Measurements from ENCODE around the gene SYTL1. TPM values are rescaled to one million over a fixed set of nuclear protein-coding genes. Genes with fewer than 3 reads are reported as not detected.
A peak's percentile ranks its signal among the peaks of the same experiment; 100 is the strongest.

Gene SYTL1
- total and polyA plus RNA-seq, 9 of the 15 experiments (the other 6 are each of a cell fraction or from before 2014, with no cell fraction given): 0.04 to 9.3 (median 1.7) TPM

GRCh38 chr1:27392778-27393635 is 51.2 kb downstream of the SYTL1 start (continued):
- no peak for TF ChIP-seq ID3 (CRISPR knock-in tag; IDR thresholded peaks at IDR 0.05)
- no peak; the same call in 1 of the 2 replicates for TF ChIP-seq ID3 (tag; IDR thresholded peaks at IDR 0.05)
- TF ChIP-seq HNRNPUL1 (IDR thresholded peaks at IDR 0.05; ENCODE audit: low read length): no peak
- TF ChIP-seq PTBP1 (IDR thresholded peaks at IDR 0.05; ENCODE audit: low read depth, low read length): no peak
- TF ChIP-seq ZBTB7A (IDR thresholded peaks at IDR 0.05; ENCODE audit: borderline replicate concordance, control insufficient read depth, low read depth, low read length): 0 out of 2 replicates have a peak, but pooled peaks have one; percentile 35
- no peak for TF ChIP-seq ZNF511 (CRISPR knock-in tag; IDR thresholded peaks at IDR 0.05)
- TF ChIP-seq REST (IDR thresholded peaks at IDR 0.05; ENCODE audit: borderline replicate concordance): peak; percentile 21; the same call in 1 of the 2 replicates
- TF ChIP-seq REST (CRISPR knock-in tag; IDR thresholded peaks at IDR 0.05; ENCODE audit: low read depth): no peak; the same call in 1 of the 2 replicates
- no peak for TF ChIP-seq CREB3 (tag; conservative IDR thresholded peaks at IDR 0.05; ENCODE audit: low read depth)
- TF ChIP-seq THRAP3 (IDR thresholded peaks at IDR 0.05; ENCODE audit: borderline replicate concordance): no peak
- TF ChIP-seq ZBED1 (IDR thresholded peaks at IDR 0.05): no peak
- TF ChIP-seq CAMTA2 (CRISPR knock-in tag; conservative IDR thresholded peaks at IDR 0.05): 0 out of 2 replicates have a peak, but pooled peaks have one; percentile 73
- TF ChIP-seq AFF4 (CRISPR knock-in tag; IDR thresholded peaks at IDR 0.05): no peak

Data from K562 (cell line).